Measurements from ENCODE around the gene DDX1. TPM values are rescaled to one million over a fixed set of nuclear protein-coding genes. Genes with fewer than 3 reads are reported as not detected.

The DDX1 gene
- total and polyA plus RNA-seq, 2 donors (not counting 1 experiment from before 2014, with no cell fraction given), result 54.3 to 176 TPM

DNA sequence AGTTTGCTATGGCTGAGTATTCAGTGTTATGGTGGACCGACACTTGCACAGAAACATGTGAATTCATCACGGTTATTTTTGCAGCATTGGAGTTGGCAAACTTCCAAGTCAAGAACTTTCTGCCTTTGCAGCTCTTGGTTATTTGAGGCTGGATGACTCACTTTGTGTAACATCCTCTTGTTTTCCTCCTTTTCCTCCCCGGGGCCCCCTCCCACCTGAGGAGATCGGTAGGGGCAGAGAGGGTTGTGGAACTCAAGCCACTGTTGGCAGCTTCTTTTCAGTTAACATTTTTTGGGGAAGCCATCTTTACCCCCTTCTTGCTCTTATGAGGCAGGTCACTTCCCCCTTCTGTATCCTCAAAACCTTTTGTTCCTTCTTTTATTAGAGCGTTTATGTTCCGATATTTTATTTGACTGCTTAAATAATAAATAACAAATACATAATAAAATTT, 48.6 kb downstream of the DDX1 start:
- Histone ChIP-seq H3K27me3 (ENCODE audit: control insufficient read depth, insufficient read depth, low read length) (no peaks in the 10 kb centered on the region), H3K4me2 (ENCODE audit: extremely low read depth, insufficient read depth, low read length) (no peak overlapping the region), H3K4me3 (replicated peaks in 1 of 4; ENCODE audit: control extremely low read depth in 1 of 4, insufficient read depth in 1 of 4, low read depth in 3 of 4, low read length in 4 of 4) (no peak overlapping the region), H3K79me2 (ENCODE audit: control insufficient read depth, insufficient read depth, low read length) (no peaks in the 10 kb centered on the region), H3K27ac (ENCODE audit: insufficient read depth, low read length) (no peak overlapping the region), H2AFZ (ENCODE audit: low read length) (no peak overlapping the region), H3K9me3 (ENCODE audit: control insufficient read depth, insufficient read depth, low read depth, low read length) (no peaks in the 10 kb centered on the region), H3K9ac (ENCODE audit: insufficient read depth, low read length) (no peak overlapping the region), H3K4me1 (ENCODE audit: control insufficient read depth, extremely low read depth, insufficient read depth, low read length) (peaks cover 4% of the 10 kb centered on the region), H3K36me3 (ENCODE audit: control insufficient read depth, insufficient read depth, low read length) (no peaks in the 10 kb centered on the region), H4K20me1 (ENCODE audit: control insufficient read depth, extremely low read depth, insufficient read depth, low read length) (no peaks in the 10 kb centered on the region)
- TF ChIP-seq, protein P1, sequence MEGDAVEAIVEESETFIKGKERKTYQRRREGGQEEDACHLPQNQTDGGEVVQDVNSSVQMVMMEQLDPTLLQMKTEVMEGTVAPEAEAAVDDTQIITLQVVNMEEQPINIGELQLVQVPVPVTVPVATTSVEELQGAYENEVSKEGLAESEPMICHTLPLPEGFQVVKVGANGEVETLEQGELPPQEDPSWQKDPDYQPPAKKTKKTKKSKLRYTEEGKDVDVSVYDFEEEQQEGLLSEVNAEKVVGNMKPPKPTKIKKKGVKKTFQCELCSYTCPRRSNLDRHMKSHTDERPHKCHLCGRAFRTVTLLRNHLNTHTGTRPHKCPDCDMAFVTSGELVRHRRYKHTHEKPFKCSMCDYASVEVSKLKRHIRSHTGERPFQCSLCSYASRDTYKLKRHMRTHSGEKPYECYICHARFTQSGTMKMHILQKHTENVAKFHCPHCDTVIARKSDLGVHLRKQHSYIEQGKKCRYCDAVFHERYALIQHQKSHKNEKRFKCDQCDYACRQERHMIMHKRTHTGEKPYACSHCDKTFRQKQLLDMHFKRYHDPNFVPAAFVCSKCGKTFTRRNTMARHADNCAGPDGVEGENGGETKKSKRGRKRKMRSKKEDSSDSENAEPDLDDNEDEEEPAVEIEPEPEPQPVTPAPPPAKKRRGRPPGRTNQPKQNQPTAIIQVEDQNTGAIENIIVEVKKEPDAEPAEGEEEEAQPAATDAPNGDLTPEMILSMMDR (conservative IDR thresholded peaks at IDR 0.05 in 1 of 2, IDR thresholded peaks at IDR 0.05 in 1 of 2; ENCODE audit: low read depth in 1 of 2, low read length in 2 of 2), result no peak
- TF ChIP-seq EZH2 (IDR thresholded peaks at IDR 0.05; ENCODE audit: low read length, missing control alignments), result no peak
- DNase-seq (ENCODE audit: low read depth in 2 of 2), result peak; percentile 76 to 81

DNA sequence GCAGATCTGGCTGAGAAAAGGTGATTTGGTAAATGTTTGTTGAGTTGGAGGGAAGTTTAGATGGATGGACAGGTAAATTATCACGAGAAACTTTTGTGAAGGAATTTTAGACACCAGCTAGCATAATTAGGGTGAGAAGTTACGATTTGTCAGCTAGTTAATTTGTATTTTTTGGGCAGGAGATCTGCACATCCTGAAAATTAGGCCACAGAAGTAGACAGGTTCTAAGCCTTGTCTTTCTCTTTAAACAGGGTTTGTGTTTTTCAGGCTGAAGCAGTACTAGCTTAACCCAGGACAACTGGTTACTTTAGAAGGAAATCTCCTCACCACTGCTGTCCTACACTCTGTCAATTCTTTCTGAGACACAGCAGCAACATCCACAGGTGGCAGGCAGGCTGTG, 49.1 kb downstream of the DDX1 start:
- Histone ChIP-seq H3K4me1 (ENCODE audit: control insufficient read depth, extremely low read depth, insufficient read depth, low read length) (peaks cover 4% of the 10 kb centered on the region), H3K27ac (ENCODE audit: insufficient read depth, low read length) (no peak overlapping the region), H3K9me3 (ENCODE audit: control insufficient read depth, insufficient read depth, low read depth, low read length) (no peaks in the 10 kb centered on the region), H3K4me2 (ENCODE audit: extremely low read depth, insufficient read depth, low read length) (no peak overlapping the region), H4K20me1 (ENCODE audit: control insufficient read depth, extremely low read depth, insufficient read depth, low read length) (no peaks in the 10 kb centered on the region), H3K79me2 (ENCODE audit: control insufficient read depth, insufficient read depth, low read length) (no peaks in the 10 kb centered on the region), H3K9ac (ENCODE audit: insufficient read depth, low read length) (no peak overlapping the region), H2AFZ (ENCODE audit: low read length) (no peak overlapping the region), H3K4me3 (replicated peaks in 1 of 4; ENCODE audit: control extremely low read depth in 1 of 4, insufficient read depth in 1 of 4, low read depth in 3 of 4, low read length in 4 of 4) (no peak overlapping the region), H3K27me3 (ENCODE audit: control insufficient read depth, insufficient read depth, low read length) (no peaks in the 10 kb centered on the region), H3K36me3 (ENCODE audit: control insufficient read depth, insufficient read depth, low read length) (no peaks in the 10 kb centered on the region)
- DNase-seq (ENCODE audit: low read depth in 2 of 2), result no peak
- no peak for TF ChIP-seq EZH2 (IDR thresholded peaks at IDR 0.05; ENCODE audit: low read length, missing control alignments)
- TF ChIP-seq, protein P1 (conservative IDR thresholded peaks at IDR 0.05 in 1 of 2, IDR thresholded peaks at IDR 0.05 in 1 of 2; ENCODE audit: low read depth in 1 of 2, low read length in 2 of 2), result no peak

- no peak overlapping the region for H3K27ac ChIP-seq (ENCODE audit: insufficient read depth, low read length)
- H3K36me3 ChIP-seq (ENCODE audit: control insufficient read depth, insufficient read depth, low read length), result no peaks in the 10 kb centered on the region
- no peaks in the 10 kb centered on the region for H4K20me1 ChIP-seq (ENCODE audit: control insufficient read depth, extremely low read depth, insufficient read depth, low read length)
- no peaks in the 10 kb centered on the region for H3K79me2 ChIP-seq (ENCODE audit: control insufficient read depth, insufficient read depth, low read length)
- no peaks in the 10 kb centered on the region for H3K27me3 ChIP-seq (ENCODE audit: control insufficient read depth, insufficient read depth, low read length)
- H2AFZ ChIP-seq (ENCODE audit: low read length), result no peak overlapping the region
- H3K9ac ChIP-seq (ENCODE audit: insufficient read depth, low read length), result no peak overlapping the region
- TF ChIP-seq EZH2 (IDR thresholded peaks at IDR 0.05; ENCODE audit: low read length, missing control alignments), result no peak
- peaks cover 4% of the 10 kb centered on the region for H3K4me1 ChIP-seq (ENCODE audit: control insufficient read depth, extremely low read depth, insufficient read depth, low read length)
- no peak overlapping the region for H3K4me2 ChIP-seq (ENCODE audit: extremely low read depth, insufficient read depth, low read length)
- DNase-seq (ENCODE audit: low read depth in 2 of 2), result no peak
- no peaks in the 10 kb centered on the region for H3K9me3 ChIP-seq (ENCODE audit: control insufficient read depth, insufficient read depth, low read depth, low read length)
- no peak overlapping the region for H3K4me3 ChIP-seq (replicated peaks in 1 of 4; ENCODE audit: control extremely low read depth in 1 of 4, insufficient read depth in 1 of 4, low read depth in 3 of 4, low read length in 4 of 4)
Observed at GRCh38 chr2:15641530-15641982, 49.9 kb downstream of the DDX1 start.
